Measurements from ENCODE around the gene ADGRB2. TPM values are rescaled to one million over a fixed set of nuclear protein-coding genes. Genes with fewer than 3 reads are reported as not detected.

ADGRB2 gene
- total and polyA plus RNA-seq, 2 of the 4 experiments (the other 2 are of a cell fraction), result 2.2 to 11.9 TPM

DNA sequence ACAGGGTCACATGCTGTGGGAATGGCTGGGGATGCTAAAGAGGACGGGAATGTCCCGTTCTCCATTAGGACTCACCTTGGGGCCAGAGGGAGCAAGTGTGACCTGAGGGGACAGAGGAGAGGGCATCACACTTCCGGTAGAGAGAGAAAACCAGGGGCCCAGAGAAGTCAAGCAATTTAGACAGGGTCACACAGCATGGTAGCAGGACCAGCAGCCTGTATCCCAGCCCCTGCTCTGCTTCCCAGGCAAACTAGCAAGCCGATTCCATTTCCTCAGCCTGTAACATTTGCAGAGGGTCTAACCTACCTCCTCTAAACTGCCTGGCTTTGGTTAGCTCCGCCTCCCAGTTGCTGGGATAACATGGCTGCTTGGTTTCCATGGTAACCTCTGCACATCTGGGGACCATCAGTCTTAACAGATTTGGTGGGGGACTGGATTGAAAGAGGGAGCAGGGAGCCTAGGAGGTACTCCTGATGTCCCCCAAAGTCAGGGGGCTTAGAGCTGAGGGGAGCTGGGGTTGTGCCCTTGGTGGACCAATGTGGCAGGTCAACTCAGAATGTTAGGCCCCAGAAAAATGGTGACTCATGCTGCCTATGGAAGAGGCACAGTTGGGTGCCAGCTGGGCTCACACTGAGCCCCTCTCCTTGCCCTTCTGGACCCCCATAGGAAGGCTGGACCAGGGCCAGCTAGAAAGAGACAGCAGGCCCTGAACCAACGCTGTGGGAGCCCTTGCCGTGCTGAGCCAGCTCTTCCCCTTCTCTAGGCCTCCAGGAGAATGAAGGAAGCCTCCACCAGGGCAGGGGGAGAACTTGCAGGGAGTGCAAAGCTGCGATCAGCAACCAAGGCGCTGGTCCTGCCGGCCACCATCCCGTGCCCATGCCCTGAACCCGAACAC is 69.8 kb downstream of the ADGRB2 start:
- peak overlapping the region; percentile 22 for H2BK5ac ChIP-seq (ENCODE audit: low read depth, low read length, poor library complexity, severe bottlenecking)
- intact Hi-C loops (cut with micrococcal nuclease), result no loop called here
- peaks cover 3 to 57% of the 10 kb centered on the region in 2 experiments; a peak in 3 of 4 replicates for H3K79me1 ChIP-seq (ENCODE audit: low read depth in 1 of 2, low read length in 2 of 2)
- ATAC-seq (ENCODE audit: low read depth) (no peak), DNase-seq (peak; percentile 15)
- H3K4me3 ChIP-seq (ENCODE audit: insufficient read depth, low read depth, low read length), result no peak overlapping the region
- peak overlapping the region; percentile 78 for H2AK5ac ChIP-seq (ENCODE audit: low read depth, low read length)
- no peak overlapping the region for H3K18ac ChIP-seq (ENCODE audit: low read depth, low read length)
- TF ChIP-seq, protein P1, sequence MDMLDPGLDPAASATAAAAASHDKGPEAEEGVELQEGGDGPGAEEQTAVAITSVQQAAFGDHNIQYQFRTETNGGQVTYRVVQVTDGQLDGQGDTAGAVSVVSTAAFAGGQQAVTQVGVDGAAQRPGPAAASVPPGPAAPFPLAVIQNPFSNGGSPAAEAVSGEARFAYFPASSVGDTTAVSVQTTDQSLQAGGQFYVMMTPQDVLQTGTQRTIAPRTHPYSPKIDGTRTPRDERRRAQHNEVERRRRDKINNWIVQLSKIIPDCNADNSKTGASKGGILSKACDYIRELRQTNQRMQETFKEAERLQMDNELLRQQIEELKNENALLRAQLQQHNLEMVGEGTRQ (IDR thresholded peaks at IDR 0.05; ENCODE audit: low read depth, low read length), result no peak
- TF ChIP-seq SMC3 (IDR thresholded peaks at IDR 0.05; ENCODE audit: low read depth, low read length) (no peak), FOS (IDR thresholded peaks at IDR 0.05; ENCODE audit: low read depth, low read length) (no peak), CEBPB (IDR thresholded peaks at IDR 0.05; ENCODE audit: low read depth, low read length) (no peak), RCOR1 (IDR thresholded peaks at IDR 0.05; ENCODE audit: insufficient replicate concordance, low read length) (no peak), RFX5 (IDR thresholded peaks at IDR 0.05; ENCODE audit: low read depth, low read length) (no peak), BHLHE40 (IDR thresholded peaks at IDR 0.05; ENCODE audit: low read depth, low read length) (no peak), POLR2A (IDR thresholded peaks at IDR 0.05; ENCODE audit: low read depth, low read length) (no peak), MAFK (IDR thresholded peaks at IDR 0.05; ENCODE audit: low read depth, low read length) (no peak), RAD21 (IDR thresholded peaks at IDR 0.05; ENCODE audit: low read length) (no peak)
- H3K56ac ChIP-seq (ENCODE audit: extremely low read depth, insufficient read depth, low read length), result no peak overlapping the region
- no peak overlapping the region for H4K5ac ChIP-seq (ENCODE audit: low read depth, low read length)
- peak overlapping the region; percentile 57 for H2AK9ac ChIP-seq (replicated peaks; ENCODE audit: low read depth, low read length, poor library complexity)
- no peak overlapping the region for H2AFZ ChIP-seq (replicated peaks; ENCODE audit: low read length, poor library complexity)
- no peak overlapping the region for H3K4me2 ChIP-seq (ENCODE audit: low read depth, low read length)
- BruUV-seq (replicated peaks), result no TSS peak
- no peak overlapping the region; a peak in 1 of 4 replicates for H4K8ac ChIP-seq (ENCODE audit: low read depth in 2 of 2, low read length in 2 of 2)
- peak overlapping the region; percentile 81 for H3K4ac ChIP-seq (ENCODE audit: low read depth, low read length)
- peak overlapping the region; percentile 8; the same call in 1 of the 2 replicates for H3K27ac ChIP-seq (ENCODE audit: insufficient read depth, low read length)
- peaks cover 23% of the 10 kb centered on the region for H3K9me1 ChIP-seq (ENCODE audit: insufficient read depth, low read length)
- H3K9ac ChIP-seq (ENCODE audit: low read depth, low read length), result no peak overlapping the region
- WGBS, 2 experiments (ENCODE audit: extremely low coverage in 2 of 2, insufficient read length in 1 of 2), result 0% methylated on average over 1 of the region's 12 CpGs; no CpG with 5 or more reads in 1 of the 2 experiments
- 0 out of 2 replicates have a peak overlapping the region, but pooled peaks have one; percentile 4 for H3K14ac ChIP-seq (replicated peaks; ENCODE audit: low read depth, low read length)
- H3K27me3 ChIP-seq (ENCODE audit: control insufficient read depth, insufficient read depth, low read length), result no peaks in the 10 kb centered on the region
- H3K23ac ChIP-seq (ENCODE audit: low read depth, low read length), result no peak overlapping the region
- peak overlapping the region; percentile 45 for H2BK120ac ChIP-seq (ENCODE audit: low read depth, low read length)
- 0 out of 2 replicates have a peak overlapping the region, but pooled peaks have one; percentile 0 for H2BK20ac ChIP-seq (ENCODE audit: low read depth, low read length)
- dilution Hi-C loops (cut with HindIII; ENCODE audit: low sequenced_read_pairs, unreplicated experiment), result no loop called here
- peak overlapping the region; percentile 51; the same call in 1 of the 2 replicates for H4K91ac ChIP-seq (ENCODE audit: insufficient read depth, low read depth, low read length)
- peaks cover 73% of the 10 kb centered on the region for H3K36me3 ChIP-seq (ENCODE audit: control insufficient read depth, insufficient read depth, low read length)
- H3K9me3 ChIP-seq (ENCODE audit: control insufficient read depth, insufficient read depth, low read length), result no peaks in the 10 kb centered on the region
- in situ Hi-C loops (cut with MboI; ENCODE audit: low sequenced_read_pairs), result no loop called here
- CTCF ChIA-PET, result no interaction called here
- POLR2A ChIA-PET (ENCODE audit: unreplicated experiment), result no interaction called here
- peaks cover 25% of the 10 kb centered on the region for H3K4me1 ChIP-seq (ENCODE audit: control insufficient read depth, insufficient read depth, low read length)
- no peaks in the 10 kb centered on the region for H4K20me1 ChIP-seq (ENCODE audit: insufficient read depth, low read length)
- peak overlapping the region; percentile 44; the same call in 1 of the 3 replicates for H2BK15ac ChIP-seq (ENCODE audit: low read depth, low read length)

Data from IMR-90 (cell line).